ENCODE measurements around the gene SLC16A8. TPM values are rescaled to one million over a fixed set of nuclear protein-coding genes. Genes with fewer than 3 reads are reported as not detected.

The SLC16A8 gene
- polyA plus RNA-seq, 3 donors, result not detected

- no peak for DNase-seq
- no peak overlapping the region for H2AFZ ChIP-seq (ENCODE audit: insufficient read depth, low read depth, low read length, poor library complexity, severe bottlenecking)
- H3K4me2 ChIP-seq (replicated peaks; ENCODE audit: extremely low read depth, low read length, poor library complexity, severe bottlenecking), result no peak overlapping the region
- H3K27ac ChIP-seq (ENCODE audit: low read depth in 1 of 2, low read length in 2 of 2), result no peak overlapping the region
- no peak overlapping the region for H3K4me3 Mint-ChIP-seq
- no peaks in the 10 kb centered on the region for H3K79me2 ChIP-seq (ENCODE audit: insufficient read depth, low read length)
- H3K9me3 ChIP-seq (replicated peaks in 1 of 2; ENCODE audit: control insufficient read depth in 1 of 2, insufficient read depth in 1 of 2, low read length in 2 of 2), result no peaks in the 10 kb centered on the region
- H3K4me1 ChIP-seq (ENCODE audit: control insufficient read depth in 1 of 2, insufficient read depth in 2 of 2, low read length in 2 of 2), result no peaks in the 10 kb centered on the region
- WGBS (ENCODE audit: insufficient coverage), result 96% methylated on average over 16 of the region's 17 CpGs
- H4K20me1 ChIP-seq (ENCODE audit: insufficient read depth, low read length), result no peaks in the 10 kb centered on the region
- no peaks in the 10 kb centered on the region for H3K27me3 ChIP-seq (ENCODE audit: control insufficient read depth in 2 of 2, insufficient read depth in 2 of 2, low read length in 2 of 2)
- H3K27me3 Mint-ChIP-seq (ENCODE audit: low read depth in 3 of 3), result peaks cover 0 to 8% (median 5%) of the 10 kb centered on the region in 3 donors
- H3K9ac ChIP-seq (ENCODE audit: insufficient read depth, low read length, poor library complexity, severe bottlenecking), result no peak overlapping the region
- H3K36me3 ChIP-seq (replicated peaks in 1 of 2; ENCODE audit: control insufficient read depth in 1 of 2, insufficient read depth in 2 of 2, low read length in 2 of 2), result no peaks in the 10 kb centered on the region
- intact Hi-C loops (cut with micrococcal nuclease), result loop anchor here in 1 of 2 donors (5.0 kb wide), 1 partner anchor 61 kb away; no protein-coding TSS in a partner anchor
- H3K9me3 Mint-ChIP-seq, result peaks cover 0 to 2% (median 0%) of the 10 kb centered on the region in 7 donors
- no peaks in the 10 kb centered on the region for H3K4me1 Mint-ChIP-seq
- no peak for TF ChIP-seq CTCF (IDR thresholded peaks at IDR 0.05)
- no peaks in the 10 kb centered on the region for H3K36me3 Mint-ChIP-seq
- H3K27ac Mint-ChIP-seq, result no peak overlapping the region
- no peak overlapping the region for H3K4me3 ChIP-seq (replicated peaks in 1 of 3; ENCODE audit: low read depth in 2 of 3, low read length in 3 of 3)
These were observed 23.9 kb upstream of the SLC16A8 start for GRCh38 chr22:38107692-38108515.

- Histone ChIP-seq H3K36me3 (replicated peaks in 1 of 2; ENCODE audit: control insufficient read depth in 1 of 2, insufficient read depth in 2 of 2, low read length in 2 of 2) (no peaks in the 10 kb centered on the region), H3K4me3 (replicated peaks in 1 of 3; ENCODE audit: low read depth in 2 of 3, low read length in 3 of 3) (no peak overlapping the region), H3K4me2 (replicated peaks; ENCODE audit: extremely low read depth, low read length, poor library complexity, severe bottlenecking) (no peak overlapping the region), H3K27me3 (ENCODE audit: control insufficient read depth in 2 of 2, insufficient read depth in 2 of 2, low read length in 2 of 2) (no peaks in the 10 kb centered on the region), H3K9me3 (replicated peaks in 1 of 2; ENCODE audit: control insufficient read depth in 1 of 2, insufficient read depth in 1 of 2, low read length in 2 of 2) (no peaks in the 10 kb centered on the region), H3K4me1 (ENCODE audit: control insufficient read depth in 1 of 2, insufficient read depth in 2 of 2, low read length in 2 of 2) (no peaks in the 10 kb centered on the region), H4K20me1 (ENCODE audit: insufficient read depth, low read length) (no peaks in the 10 kb centered on the region), H3K27ac (ENCODE audit: low read depth in 1 of 2, low read length in 2 of 2) (no peak overlapping the region), H3K9ac (ENCODE audit: insufficient read depth, low read length, poor library complexity, severe bottlenecking) (no peak overlapping the region), H3K79me2 (ENCODE audit: insufficient read depth, low read length) (no peaks in the 10 kb centered on the region), H2AFZ (ENCODE audit: insufficient read depth, low read depth, low read length, poor library complexity, severe bottlenecking) (no peak overlapping the region)
- Mint-ChIP-seq H3K27me3 (ENCODE audit: low read depth in 3 of 3) (peaks cover 2 to 10% (median 5%) of the 10 kb centered on the region in 3 donors), H3K4me3 (peak overlapping the region in 1 of 2 donors; percentile 61), H3K9me3 (peaks cover 0 to 2% (median 0%) of the 10 kb centered on the region in 7 donors), H3K4me1 (no peaks in the 10 kb centered on the region), H3K36me3 (no peaks in the 10 kb centered on the region), H3K27ac (no peak overlapping the region)
- intact Hi-C loops (cut with micrococcal nuclease), result loop anchor here in 1 of 2 donors (5.0 kb wide), 1 partner anchor 60 kb away; no protein-coding TSS in a partner anchor
- 93% methylated on average over 8 of the region's 17 CpGs for WGBS (ENCODE audit: insufficient coverage)
- DNase-seq, result no peak
- no peak for TF ChIP-seq CTCF (IDR thresholded peaks at IDR 0.05)
These were observed 23.0 kb upstream of the SLC16A8 start for GRCh38 chr22:38106814-38107578.
